NCI-H1048 (cell line): ENCODE data around the gene CYP2F1.
A peak's percentile ranks its signal among the peaks of the same experiment; 100 is the strongest.
"Not testable (repeated sequence)": the region's sequence is repeated elsewhere in the genome, so short reads cannot be mapped to it uniquely, and the experiment has no call there.

Experiments
- DNase-seq: peaks from one replicate; lab custom pipeline; 2025; lab: John Stamatoyannopoulos, UW

Gene CYP2F1

DNA sequence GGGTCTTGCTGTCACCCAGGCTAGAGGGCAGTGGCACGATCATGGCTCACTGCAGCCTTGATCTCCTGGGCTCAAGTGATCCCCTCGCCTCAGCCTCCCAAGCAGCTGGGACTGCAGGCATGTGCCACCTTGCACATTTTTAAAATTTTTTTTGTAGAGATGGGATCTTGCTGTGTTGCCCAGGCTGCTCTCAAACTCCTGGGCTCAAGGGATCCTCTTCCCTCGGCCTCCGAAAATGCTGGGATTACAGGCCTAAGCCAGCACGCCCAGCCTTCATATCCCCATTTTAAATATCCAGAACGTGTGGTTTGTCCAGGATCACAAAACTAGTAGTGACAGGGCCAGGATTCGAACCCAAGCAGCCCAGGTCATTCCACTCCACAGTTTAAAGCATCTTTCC is 13.1 kb downstream of the CYP2F1 start:
- not testable (repeated sequence) for DNase-seq

DNA sequence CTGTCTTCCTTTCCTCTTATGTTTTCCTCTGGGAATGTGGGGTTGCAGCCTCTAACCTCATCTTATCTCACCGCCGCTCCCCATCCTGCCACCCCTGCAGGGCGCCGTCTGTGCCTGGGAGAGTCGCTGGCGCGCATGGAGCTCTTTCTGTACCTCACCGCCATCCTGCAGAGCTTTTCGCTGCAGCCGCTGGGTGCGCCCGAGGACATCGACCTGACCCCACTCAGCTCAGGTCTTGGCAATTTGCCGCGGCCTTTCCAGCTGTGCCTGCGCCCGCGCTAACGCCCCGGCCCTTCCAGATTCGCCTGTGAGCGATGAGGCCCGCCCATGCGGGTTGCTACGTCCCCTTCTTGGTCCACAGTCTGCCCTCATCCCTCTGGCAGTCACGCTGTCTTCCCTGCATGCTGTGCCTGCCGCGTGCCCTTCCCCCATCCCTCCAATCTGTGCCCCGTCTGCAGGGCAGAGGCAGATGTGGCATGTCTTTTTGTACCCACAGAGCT is 13.6 kb downstream of the CYP2F1 start:
- DNase-seq: not testable (repeated sequence)

DNA sequence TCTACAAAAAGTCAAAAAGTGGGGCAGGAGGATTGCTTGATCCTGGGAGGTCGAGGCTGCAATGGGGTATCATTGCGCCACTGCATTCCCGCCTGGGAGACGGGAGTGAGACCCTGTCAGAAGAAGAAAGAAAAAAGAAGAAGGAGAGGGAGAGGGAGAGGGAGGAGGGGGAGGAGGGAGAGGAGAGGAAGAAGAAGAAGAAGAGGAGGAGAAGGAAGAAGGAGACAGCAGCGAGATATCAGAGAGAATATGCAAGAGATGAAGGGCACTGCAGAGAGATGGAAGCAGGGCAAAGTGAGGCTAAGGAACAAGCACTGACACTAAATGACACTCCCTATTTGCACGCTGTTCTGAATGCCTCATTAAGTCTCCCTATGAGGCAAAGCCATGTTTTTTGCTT is 14.5 kb downstream of the CYP2F1 start:
- DNase-seq: no peak

DNA sequence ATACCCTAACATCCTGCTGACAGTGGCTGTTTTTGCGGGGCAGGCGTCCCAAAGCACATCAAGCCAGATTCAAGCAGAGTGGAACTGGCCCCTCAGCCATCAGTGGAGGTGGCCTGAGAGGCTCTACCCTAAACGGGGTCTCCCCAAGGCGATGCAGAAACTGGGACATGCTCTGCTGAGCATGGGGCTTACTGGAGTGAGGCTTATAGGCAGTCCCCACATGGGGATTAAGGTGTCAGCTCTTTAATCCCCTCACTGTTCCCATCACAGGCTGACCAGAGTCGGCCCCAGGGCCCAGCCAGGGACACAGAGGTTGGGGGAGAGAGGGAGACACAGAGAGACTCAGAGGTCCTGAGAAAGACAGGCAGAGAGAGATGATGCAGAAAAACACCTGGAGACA is 17.0 kb downstream of the CYP2F1 start:
- no peak for DNase-seq

DNA sequence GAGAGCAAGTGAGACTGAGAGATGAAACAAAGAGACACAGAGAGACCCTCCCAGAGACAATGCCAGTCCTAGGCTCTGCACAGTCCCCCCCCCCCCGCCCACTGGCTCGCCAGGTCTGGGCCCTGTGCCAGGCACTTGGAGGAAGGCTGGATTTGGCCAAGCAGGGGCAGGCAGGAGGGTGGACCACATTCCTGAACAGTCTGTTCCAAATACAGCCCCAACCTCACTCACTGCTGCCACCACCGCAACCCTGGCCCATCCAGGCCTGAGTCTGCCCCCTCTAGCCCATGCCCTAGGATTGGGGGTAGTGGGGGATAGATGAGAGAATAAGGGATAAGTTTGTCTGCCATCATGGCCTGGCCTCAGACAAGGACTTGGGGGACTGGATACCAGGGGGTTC is 19.0 kb downstream of the CYP2F1 start:
- no peak for DNase-seq

DNA sequence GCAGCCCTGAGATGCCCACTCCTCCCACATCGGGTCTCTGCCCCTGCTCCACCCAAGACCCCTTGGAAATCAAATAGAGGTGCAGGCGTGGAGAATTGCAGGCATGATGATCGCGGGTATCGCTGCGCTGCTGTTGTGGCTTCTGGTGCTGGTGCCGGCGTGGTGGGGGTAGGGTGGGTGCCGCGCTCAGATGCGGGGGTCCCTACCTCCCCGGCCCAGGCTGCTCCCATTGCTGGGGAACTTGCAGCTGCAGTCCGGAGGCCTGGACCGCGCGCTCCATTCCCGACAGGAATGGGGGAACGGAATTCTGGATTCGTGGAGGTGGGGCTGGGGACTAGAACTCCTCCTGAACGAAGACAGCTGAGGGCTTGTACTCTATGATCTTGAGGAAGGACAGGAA is 20.4 kb downstream of the CYP2F1 start:
- DNase-seq: no peak

DNA sequence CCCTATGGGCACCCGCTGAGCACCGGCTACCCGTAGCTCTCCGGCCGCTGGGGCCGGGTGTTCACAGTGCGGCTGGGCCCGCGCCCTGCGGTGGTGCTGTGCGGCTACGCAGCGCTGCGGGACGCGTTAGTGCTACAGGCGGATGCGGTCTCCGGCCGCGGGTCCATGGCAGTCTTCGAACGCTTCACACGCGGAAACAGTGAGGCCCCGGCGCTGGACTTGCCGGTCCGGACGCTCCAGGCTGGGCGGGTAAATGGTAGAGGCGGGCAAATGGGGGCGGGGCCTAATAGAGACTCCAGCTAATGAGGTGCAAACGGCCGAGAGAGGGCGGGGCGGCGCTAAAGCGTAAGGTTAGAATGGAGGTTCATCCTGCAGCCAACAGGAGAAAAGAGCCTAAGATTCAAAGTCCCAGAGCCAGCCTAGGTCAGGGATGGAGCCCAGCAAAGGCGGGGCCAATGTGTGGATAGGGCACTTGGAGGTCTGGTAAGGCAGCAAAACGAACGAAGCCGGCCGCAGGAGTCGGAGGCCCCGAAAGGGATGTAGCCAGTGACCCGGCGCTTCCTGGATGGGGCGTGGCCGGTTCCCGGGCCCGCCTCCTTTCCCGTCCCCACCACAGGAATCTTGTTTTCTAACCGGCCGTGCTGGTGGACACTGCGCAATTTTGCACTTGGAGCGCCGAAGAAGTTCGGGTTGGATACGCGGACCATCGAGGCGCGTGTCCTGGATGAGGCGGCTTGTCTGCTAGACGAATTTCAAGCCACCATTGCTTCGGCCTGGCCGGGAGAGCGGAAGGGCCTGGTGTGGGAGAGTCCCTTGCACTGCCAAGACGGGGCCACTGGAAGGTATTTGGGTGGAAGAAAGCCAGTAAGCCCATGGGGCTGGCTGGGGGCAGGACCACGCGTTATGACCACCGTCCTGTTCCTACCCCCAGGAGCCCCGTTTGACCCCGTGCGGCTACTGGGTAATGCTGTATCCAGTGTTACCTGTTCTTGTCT is 21.5 kb downstream of the CYP2F1 start:
- DNase-seq: not testable (repeated sequence)

DNA sequence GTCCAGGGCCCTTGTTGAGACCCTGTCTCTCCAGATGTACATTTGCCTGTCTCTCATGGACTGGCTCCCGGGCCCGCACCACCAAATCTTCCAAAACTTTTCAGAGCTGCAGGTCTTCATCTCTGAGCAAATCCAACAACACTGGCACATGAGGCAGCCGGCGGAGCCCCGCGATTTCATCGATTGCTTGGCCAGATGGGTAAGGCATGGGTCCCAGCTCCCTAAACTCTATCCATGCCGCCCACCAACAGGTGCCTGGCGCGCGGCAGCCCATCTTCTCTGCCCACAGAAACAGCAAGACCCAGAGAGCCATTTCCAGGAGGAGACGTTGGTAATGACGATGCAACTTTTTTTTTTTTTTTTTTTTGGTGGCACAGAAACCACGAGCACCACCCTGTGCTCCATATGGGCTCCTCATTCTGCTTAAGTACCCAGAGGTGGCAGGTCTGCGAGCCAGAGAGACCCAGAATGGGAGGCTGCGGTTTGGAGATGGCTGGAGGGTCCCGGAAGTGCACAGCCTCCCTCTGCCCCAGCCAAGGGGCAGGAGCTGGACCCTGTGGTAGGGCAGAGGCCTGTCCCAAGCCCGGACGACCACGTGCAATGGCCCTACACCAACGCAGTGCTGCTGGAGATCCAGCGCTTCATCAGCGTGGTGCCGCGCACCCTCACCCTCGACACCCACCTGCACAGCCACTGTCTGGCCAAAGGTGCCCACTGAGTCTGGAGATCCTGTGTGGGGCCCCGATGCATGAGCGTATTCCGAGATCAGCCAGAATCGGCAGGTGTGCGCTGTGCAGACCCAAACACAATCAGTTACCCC is 22.6 kb downstream of the CYP2F1 start:
- DNase-seq: no peak

DNA sequence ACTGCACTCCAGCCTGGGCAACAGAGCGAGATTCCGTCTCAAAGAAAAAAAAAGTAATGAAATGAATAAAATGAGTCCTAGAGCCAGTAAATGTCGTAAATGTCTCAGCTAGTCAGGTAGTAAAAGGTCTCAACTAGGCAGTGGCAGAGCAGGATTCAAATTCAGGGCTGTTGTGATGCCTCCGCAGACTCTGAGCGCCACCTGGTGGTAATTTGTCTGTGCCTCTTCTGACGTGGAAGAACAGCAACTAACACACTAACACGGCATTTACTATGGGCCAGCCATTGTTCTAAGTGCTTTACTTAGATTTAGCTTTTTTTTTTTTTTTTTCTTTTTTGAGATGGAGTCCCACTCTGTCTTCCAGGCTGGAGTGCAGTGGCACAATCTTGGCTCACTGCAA is 30.2 kb downstream of the CYP2F1 start:
- DNase-seq: peak; percentile 22

DNA sequence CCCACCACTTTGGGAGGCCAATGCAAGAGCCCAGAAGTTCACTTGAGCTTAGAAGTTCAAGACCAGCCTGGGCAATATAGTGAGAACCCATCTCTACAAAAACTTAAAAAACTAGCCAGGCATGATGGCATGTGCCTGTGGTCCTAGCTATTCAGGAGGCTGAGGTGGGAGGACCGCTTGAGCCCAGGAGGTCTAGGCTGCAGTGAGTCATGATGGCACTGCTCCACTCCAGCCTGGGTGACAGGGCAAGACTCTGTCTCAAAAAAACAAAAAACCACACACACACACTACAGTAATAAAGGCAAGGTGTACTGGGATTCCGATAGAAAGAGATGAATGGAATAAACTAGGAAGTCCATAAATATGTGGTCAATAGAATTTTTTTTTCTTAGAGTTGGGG is 35.6 kb downstream of the CYP2F1 start:
- DNase-seq: no peak

DNA sequence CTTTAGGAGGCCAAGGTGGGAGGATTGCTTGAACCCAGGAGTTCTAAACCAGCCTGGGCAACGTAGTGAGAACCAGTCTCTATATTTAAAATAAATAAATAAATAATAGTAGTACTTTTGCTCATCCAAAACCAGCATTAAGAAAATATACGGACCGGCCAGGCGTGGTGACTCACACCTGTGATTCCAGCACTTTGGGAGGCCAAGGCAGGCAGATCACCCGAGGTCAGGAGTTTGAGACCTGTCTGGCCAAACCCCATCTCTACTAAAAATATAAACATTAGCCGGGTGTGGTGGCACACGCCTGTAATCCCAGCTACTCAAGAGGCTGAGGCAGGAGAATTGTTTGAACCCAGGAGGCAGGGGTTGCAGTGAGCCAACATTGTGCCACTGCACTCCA is 36.8 kb downstream of the CYP2F1 start:
- not testable (repeated sequence) for DNase-seq

DNA sequence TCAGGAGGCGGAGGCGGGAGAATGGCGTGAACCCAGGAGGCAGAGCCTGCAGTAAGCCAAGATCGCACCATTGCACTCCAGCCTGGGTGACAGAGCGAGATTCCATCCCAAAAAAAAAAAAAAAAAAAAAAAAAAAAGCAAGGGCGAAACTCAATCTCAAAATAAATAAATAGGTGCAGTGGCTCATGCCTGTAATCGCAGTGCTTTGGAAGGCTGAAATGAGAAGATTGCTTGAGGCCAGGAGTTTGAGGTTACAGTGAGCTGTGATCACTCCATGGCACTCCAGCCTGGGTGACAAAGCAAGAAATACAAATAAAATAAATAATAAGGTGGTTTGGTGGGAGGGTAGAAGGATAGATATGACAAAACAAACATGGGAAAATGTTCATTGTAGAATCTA is 39.8 kb downstream of the CYP2F1 start:
- DNase-seq: no peak

DNA sequence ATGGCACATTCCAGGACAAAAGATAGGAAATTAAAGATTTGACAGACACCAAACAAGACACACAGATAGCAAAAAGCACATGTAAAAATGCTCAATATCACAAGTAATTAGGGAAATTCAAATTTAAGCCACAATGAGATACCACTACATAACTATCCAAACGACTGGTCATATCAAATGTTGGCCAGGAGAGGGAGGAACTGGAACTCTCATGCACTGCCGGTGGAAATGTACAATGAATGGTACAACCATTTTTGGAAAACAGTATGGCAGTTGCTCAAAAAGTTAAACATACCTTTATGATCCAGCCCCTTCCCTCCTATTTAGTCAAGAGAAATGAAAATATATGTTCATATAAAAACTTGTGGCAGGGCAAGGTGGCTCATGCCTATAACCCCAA is 42.0 kb downstream of the CYP2F1 start:
- no peak for DNase-seq

DNA sequence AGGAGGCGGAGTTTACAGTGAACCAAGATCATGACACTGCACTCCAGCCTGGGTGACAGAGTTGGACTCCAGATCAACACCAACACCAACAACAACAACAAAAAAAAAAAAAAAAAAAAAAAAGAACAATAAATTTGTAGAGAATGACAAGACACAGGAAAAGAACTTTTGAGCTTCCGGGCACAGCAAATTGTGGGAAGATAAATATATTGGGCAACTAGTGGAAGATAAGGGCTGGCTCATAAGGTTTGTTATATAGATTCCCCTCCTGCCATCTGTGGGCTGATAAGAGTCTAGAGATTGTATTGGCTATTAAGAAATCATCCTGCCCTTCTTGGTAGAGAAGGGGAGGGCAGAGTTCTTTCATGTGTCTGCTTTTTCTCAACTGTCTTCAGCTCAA is 45.6 kb downstream of the CYP2F1 start:
- DNase-seq: no peak

DNA sequence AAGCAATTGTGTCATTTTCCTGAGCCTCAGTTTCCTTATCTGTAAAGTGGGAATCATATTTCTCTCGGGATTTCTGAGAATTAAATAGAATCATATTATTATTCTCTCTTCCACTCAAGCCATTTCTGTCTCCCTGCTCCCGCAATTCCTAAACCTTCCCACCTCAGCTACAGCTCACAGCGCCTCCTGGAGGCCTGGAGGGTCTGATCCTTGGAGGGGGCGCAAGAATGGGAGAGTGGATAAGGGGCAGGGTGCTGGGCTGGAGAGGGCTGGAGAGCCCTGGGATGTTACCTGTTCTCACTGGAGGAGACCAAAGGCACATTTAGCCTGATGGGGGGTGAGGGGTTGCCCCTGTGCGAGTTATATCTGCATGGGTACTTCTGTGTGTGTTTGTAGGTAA is 47.7 kb downstream of the CYP2F1 start:
- no peak for DNase-seq

DNA sequence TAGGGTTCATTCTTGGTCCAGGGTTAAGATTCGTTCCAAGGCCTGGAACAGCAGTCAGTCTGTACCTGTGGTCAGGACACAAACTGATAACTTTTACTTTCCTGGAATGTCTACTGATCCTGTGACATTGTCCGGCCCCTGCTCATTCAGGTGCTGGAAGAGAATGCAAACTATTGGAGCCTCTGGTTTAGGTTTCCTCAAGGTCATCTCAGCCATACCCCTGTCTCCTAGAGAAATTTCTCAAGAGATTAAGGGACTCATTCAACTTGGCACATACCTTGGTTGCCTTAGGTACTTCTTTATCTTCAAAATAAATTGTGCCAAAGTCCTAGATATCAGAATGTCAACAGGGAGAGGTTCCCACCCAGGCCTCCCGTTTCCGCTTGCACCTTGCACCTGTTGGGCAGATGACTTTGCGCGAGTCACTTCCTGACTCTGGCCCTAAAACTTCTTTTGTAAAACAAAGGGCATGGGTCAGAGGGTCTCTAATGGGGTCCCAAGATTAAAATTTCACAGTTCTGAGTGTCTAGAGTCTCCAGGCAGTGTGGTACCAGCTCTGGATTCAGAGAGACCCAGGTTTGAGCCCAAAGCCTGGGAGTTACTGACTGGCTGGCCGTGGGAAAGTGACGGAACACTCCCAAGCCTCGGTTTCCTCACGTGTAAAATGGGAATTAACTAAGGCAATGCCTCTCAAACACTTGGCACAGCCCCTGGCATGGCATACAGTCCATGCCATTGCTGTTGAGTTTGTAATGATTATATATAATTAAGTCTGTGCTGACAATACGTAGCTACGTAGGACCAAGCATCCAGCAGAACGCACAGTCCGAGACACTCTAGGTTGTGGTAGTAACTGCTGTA is 52.9 kb downstream of the CYP2F1 start:
- no peak for DNase-seq

DNA sequence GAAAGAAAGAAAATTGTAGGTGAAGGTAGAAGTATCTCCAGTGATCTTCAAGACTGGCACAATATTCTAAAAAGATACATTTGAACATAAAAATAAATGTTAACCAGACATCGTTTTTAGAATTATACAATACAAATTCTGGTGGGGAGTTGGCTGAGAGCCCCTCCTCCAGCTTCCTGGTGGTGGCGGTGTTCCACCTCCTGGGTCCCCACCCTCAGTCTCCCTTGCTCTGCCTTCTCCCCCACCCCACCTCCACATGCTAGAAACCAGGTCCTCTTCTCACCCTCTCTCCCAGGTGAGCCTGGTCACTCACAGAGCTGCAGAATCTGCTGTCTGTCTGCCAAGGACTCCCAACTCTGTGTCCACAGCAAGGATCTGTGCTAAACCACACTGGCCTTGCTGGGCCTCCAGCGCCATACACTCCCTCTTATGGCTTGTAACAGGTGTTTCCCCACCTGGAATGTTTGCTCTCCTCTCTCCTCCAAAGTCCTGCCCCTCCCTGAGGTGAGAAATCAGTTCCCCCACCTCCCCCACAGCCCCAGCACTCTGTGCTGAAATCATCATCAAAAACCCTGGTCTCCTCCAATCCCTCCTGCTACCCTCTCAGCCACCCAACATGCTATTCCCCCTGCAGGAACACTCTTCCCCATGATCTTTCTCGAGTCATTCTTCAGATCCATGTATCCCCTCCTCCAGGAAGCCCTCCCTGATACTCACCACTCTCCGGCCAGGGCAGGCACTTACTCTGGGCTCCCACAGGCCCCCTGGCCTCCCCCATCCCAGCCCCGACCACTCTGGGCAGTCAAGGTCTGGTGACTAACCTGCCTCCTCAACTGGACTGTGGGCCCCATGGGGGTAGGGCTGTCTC is 58.3 kb downstream of the CYP2F1 start:
- DNase-seq: no peak

DNA sequence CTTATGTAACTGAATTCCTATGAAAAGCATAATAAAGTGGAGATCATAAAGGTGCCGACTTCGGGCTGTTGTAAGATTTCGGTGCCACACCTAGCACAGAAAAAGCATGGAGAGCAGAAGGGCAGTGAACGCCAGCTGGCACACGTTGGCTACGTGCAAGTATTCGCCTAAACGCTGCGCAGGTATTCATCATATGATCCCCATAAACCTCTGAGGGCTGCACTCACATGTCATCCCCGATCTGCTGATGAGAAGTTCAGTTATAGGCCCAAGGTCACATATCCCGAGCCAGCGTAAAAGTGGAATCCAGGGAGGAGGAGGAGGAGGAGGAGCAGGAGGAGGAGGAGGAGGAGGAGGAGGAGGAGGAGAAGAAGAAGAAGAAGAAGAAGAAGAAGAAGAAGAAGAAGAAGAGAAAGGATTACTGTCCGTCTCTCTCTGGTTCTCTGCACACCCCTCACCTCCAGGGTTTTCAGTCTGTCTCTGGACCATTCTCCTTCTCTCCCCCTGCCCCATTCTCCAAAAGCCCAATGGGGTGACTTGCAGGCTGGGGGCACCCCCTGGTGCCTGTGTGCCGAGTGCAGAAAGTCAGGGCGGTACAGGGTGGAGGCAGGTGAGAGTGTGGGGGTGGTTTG is 60.2 kb downstream of the CYP2F1 start:
- no peak for DNase-seq

DNA sequence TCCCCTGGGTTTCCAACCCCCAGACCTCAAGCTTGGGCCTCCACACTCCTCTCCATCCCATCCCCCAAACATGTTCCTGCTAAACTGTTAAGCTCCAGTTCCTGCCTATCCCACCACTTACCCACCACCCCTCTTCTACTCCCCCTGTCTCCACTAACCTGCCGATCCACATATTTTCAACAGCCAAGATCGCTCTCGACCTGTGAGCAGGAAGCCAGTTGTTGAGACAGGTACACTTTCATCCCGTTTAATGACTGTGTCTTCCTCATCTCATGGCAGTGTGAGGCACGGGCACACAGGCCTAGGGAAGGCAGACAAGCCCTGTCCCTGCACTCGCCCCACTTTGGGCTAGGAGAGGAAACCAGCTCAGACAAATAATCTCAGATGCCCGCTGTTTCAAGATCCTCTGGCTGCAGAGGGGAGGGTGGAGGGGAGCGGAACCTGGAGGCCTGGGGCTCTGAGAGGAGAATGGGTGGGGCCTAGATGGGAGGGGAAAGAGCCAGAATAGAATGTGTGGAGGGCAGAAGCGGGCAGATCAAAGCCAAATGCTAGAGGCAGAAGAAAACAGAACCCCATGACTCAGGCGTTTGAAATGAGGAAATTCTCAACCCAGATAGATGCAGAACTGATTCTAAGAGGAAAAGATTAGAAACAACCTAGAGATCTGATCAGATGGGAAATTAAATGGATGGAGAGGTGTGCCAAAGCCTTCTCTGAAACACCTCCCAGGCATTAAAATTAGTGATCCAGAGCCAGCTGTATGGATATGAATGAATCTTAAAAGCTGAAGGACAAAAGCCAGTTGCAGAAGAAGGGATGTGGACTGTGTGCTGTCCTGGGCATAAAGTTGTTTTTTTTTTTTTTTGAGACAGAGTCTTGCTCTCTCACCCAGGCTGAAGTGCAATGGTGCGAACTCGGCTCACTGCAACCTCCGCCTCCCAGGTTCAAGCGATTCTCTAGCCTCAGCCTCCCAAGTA is 61.9 kb downstream of the CYP2F1 start:
- DNase-seq: no peak
